DOHH2 (cell line): ENCODE measurements around the gene EVX1.

Experiments
- H3F3A ChIP-seq: fragments of 200-600 bp; sonication (generic), shearing (Covaris generic); 2 replicates; pipeline ENCODE4 v1.6.0; 2016; ENCODE audit warnings: antibody characterized with exemption, mild to moderate bottlenecking; ENCODE audit not compliant: control insufficient read depth, insufficient read depth
- H3K27ac ChIP-seq: fragments of 200-600 bp; sonication (generic); 2 replicates; pipeline ENCODE4 v1.5.1; 2014; ENCODE audit warnings: low read depth, mild to moderate bottlenecking, low read length, moderate library complexity
- H3K27me3 ChIP-seq: fragments of 200-600 bp; sonication (generic); 2 replicates; pipeline ENCODE4 v1.6.1; 2014; ENCODE audit warnings: mild to moderate bottlenecking, low read length, mixed read lengths; ENCODE audit not compliant: control insufficient read depth
- H3K36me3 ChIP-seq: fragments of 200-600 bp; sonication (generic); 2 replicates; pipeline ENCODE4 v1.6.1; 2014; ENCODE audit warnings: mild to moderate bottlenecking, low read length, moderate library complexity, mixed read lengths; ENCODE audit not compliant: control insufficient read depth
- H3K4me1 ChIP-seq: fragments of 200-600 bp; sonication (generic); 2 replicates; pipeline ENCODE4 v1.6.1; 2014; ENCODE audit warnings: mild to moderate bottlenecking, low read length, mixed read lengths; ENCODE audit not compliant: control insufficient read depth
- H3K4me2 ChIP-seq: fragments of 200-600 bp; sonication (generic); 2 replicates; pipeline ENCODE4 v1.6.0; 2014; ENCODE audit warnings: mild to moderate bottlenecking, low read length, moderate library complexity
- H3K4me3 ChIP-seq: fragments of 200-600 bp; sonication (generic); 2 replicates; pipeline ENCODE4 v1.5.1; 2014; ENCODE audit warnings: mild to moderate bottlenecking, low read length, mixed read lengths
- H3K79me2 ChIP-seq: fragments of 200-600 bp; sonication (generic); 2 replicates; pipeline ENCODE4 v1.6.1; 2014; ENCODE audit warnings: mild to moderate bottlenecking, low read length, mixed read lengths; ENCODE audit not compliant: control insufficient read depth
- H3K9me2 ChIP-seq: fragments of 200-600 bp; sonication (generic); replicated peaks from 2 replicates; pipeline ENCODE4 v1.6.1; 2014; ENCODE audit warnings: mild to moderate bottlenecking, low read length, mixed read lengths; ENCODE audit not compliant: control insufficient read depth
- H3K9me3 ChIP-seq: fragments of 200-600 bp; sonication (generic); 2 replicates; pipeline ENCODE4 v1.6.1; 2014; ENCODE audit warnings: antibody characterized with exemption, low read length, mixed read lengths; ENCODE audit not compliant: control insufficient read depth, insufficient read depth
- H4K20me1 ChIP-seq: fragments of 200-600 bp; sonication (generic); 2 replicates; pipeline ENCODE4 v1.6.0; 2014; ENCODE audit warnings: low read depth, mild to moderate bottlenecking, antibody characterized with exemption, low read length, moderate library complexity; ENCODE audit not compliant: control insufficient read depth, insufficient read depth
- CTCF ChIP-seq: fragments of 200-600 bp; sonication (generic); IDR thresholded peaks from one replicate; pipeline ENCODE4 v1.5.1; 2014; ENCODE audit warnings: antibody characterized with exemption, mild to moderate bottlenecking, low read depth, low read length; ENCODE audit not compliant: poor library complexity, severe bottlenecking
- EZH2phosphoT487 ChIP-seq: fragments of 200-600 bp; sonication (generic); IDR thresholded peaks from 2 replicates; pipeline ENCODE4 v1.6.1; 2017; ENCODE audit warnings: borderline replicate concordance, mild to moderate bottlenecking, antibody characterized with exemption, low read length, moderate library complexity, mixed read lengths

The EVX1 gene

DNA sequence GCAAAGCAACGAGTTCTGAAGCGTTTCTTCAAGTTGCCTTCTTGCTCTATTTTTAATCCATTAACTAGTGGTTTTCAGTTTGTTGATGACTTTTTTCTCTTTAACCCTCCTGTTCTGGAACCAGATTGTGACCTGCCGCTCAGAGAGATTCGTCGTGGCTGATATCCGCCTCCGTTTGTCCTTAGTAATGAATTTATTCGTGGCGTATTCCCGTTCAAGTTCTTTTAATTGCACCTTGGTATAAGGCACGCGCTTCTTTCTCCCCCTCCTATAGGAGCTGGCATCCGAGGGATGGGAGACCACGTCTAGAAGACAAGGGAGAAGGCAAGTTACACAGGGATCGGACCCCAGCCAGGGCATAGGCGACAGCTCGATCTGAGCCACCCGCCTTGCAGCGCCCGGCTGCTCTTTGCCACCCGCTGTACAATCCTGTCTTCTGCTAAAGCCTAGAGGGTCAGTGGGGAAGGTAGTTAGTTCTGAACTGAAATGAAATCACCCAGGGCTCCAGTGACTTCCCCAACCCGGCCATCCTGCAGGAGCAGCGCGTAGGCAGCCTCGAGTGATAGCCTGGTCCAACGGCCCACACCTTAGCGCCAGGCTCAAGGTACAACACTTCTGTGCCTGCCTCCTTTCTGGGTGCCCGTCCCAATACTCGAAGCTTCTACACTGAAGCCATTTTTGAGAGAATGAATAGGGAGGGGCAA is 44.3 kb upstream of the EVX1 start:
- peaks cover 2% of the 10 kb centered on the region; the same call in 1 of the 2 replicates for H3F3A ChIP-seq
- no peak overlapping the region for H3K27ac ChIP-seq
- H3K79me2 ChIP-seq = no peaks in the 10 kb centered on the region
- no peak overlapping the region for H3K4me2 ChIP-seq
- H3K36me3 ChIP-seq = no peaks in the 10 kb centered on the region
- peaks cover 86% of the 10 kb centered on the region for H3K27me3 ChIP-seq
- H4K20me1 ChIP-seq = peaks cover 4% of the 10 kb centered on the region; the same call in 1 of the 2 replicates
- H3K9me2 ChIP-seq = no peaks in the 10 kb centered on the region
- H3K4me1 ChIP-seq = peaks cover 18% of the 10 kb centered on the region
- no peak for TF ChIP-seq EZH2phosphoT487
- no peak overlapping the region for H3K4me3 ChIP-seq
- no peaks in the 10 kb centered on the region for H3K9me3 ChIP-seq

DNA sequence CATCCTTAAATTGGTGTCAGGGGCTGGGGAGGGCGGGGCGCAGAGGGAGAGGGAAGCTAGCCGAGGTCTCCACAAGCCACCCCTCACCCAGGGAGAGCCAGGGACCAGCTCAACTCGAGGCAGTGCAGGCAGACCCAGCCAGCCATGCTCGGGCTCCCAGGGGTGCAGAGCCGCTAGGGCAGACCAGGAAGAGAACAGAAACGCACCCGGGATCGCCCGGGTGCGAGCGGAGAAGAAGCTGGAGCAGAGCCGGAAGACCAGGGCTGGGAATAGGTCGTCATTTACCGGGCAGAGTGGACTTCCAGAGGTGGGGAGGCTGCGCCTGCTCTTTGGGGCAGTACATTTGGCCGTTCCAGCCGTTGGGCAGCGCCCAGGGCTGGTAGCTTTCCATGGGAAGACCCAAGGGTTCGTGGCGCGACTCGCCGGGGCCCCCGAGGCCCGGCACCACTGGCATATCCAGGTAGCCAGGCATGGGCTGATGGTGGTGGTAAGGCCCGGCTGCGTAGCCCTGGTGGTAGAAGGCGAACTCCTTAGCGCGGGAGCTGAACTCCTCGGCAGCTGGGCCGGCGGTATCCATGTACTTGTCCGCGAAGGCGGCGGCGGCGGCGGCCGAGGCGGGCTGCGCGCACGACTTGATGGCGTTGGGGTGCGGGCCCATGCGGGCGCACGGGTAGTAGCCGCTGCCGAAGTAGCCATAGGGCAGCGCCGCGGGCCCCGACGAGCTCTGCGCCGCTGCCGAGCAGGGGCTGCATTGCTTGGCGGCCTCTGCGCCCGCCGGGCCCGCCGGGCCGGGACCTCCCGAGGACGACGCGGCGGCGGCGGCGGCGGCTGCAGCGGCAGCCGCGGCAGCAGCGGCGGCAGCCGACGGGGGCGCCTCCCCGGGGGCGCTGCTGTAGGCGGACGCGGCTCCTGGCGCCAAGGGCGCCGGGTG is 43.5 kb upstream of the EVX1 start:
- Histone ChIP-seq H3K27ac (no peak overlapping the region), H3K27me3 (peaks cover 86% of the 10 kb centered on the region), H3F3A (peaks cover 2% of the 10 kb centered on the region; the same call in 1 of the 2 replicates), H3K36me3 (no peaks in the 10 kb centered on the region), H3K4me1 (peaks cover 18% of the 10 kb centered on the region), H3K79me2 (no peaks in the 10 kb centered on the region), H3K9me3 (no peaks in the 10 kb centered on the region), H3K9me2 (no peaks in the 10 kb centered on the region), H4K20me1 (peaks cover 4% of the 10 kb centered on the region; the same call in 1 of the 2 replicates), H3K4me2 (0 out of 2 replicates have a peak overlapping the region, but pooled peaks have one; percentile 21), H3K4me3 (no peak overlapping the region)
- TF ChIP-seq CTCF (no peak), EZH2phosphoT487 (no peak)

GRCh38 chr7:27199849-27200760 is 42.5 kb upstream of the EVX1 start, which contains the start of gene HOXA13:
HOXA13 (minus strand) TSS chr7:27200091; CDS start chr7:27200077, 14 bp downstream.
- TF ChIP-seq CTCF = no peak
- TF ChIP-seq EZH2phosphoT487 = peak; percentile 18; the same call in 1 of the 2 replicates
- peaks cover 18% of the 10 kb centered on the region for H3K4me1 ChIP-seq
- H4K20me1 ChIP-seq = peaks cover 4% of the 10 kb centered on the region; the same call in 1 of the 2 replicates
- no peaks in the 10 kb centered on the region for H3K79me2 ChIP-seq
- H3K9me3 ChIP-seq = no peaks in the 10 kb centered on the region
- peaks cover 2% of the 10 kb centered on the region; the same call in 1 of the 2 replicates for H3F3A ChIP-seq
- no peaks in the 10 kb centered on the region for H3K9me2 ChIP-seq
- H3K27ac ChIP-seq = no peak within 1 kb of the TSS
- no peaks in the 10 kb centered on the region for H3K36me3 ChIP-seq
- H3K4me2 ChIP-seq = peak within 1 kb of the TSS; percentile 88
- H3K27me3 ChIP-seq = peaks cover 84% of the 10 kb centered on the region
- peak within 1 kb of the TSS; percentile 75 for H3K4me3 ChIP-seq
